Measurements from ENCODE around the gene NT5C2.
A peak's percentile ranks its signal among the peaks of the same experiment; 100 is the strongest.

NT5C2 gene

DNA sequence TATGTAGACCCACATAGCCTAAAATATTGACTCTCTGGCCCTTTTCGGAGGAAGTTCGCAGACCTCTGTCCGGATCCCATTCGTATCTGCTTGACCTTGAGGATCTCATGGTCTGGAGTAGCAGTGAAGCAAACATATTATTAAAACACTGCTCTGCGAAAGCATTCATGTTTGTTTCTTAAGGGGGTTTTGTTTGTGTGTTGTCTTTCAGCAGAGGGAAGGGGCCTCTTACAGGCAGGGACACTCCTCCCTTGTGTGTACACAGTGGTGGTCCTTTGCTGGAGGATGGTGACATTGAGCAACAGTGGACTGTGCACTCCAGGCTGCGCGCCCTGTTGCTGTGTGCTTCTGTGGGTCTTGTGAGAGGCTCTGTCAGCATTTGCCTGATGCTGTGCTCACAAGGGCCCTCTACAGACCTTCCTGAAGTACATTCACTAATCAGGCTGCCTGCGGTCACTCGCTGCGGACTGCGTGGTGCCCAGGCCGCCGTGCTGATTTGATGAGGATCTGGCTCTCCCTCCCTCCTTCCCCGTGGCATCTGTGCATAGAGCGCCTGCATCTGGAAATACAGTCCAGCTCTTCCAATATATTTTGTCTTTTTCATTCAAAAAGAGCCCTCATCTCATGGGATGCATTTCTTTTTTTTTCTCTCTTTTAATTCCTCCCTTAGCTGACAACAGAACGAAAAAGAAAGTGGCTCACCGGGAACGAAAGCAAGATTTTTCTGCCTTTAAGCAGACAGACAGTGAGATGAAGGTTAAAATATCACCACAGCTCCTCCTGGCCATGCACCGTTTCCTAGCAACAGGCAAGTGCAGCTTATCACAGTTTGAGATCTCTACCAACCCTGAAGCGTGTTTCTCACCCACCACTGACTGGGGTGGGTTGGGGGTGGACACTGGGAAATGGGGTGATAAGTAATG lies 139.2 kb downstream of the NT5C2 start:
- DNase-seq, result peak; percentile 79

DNA sequence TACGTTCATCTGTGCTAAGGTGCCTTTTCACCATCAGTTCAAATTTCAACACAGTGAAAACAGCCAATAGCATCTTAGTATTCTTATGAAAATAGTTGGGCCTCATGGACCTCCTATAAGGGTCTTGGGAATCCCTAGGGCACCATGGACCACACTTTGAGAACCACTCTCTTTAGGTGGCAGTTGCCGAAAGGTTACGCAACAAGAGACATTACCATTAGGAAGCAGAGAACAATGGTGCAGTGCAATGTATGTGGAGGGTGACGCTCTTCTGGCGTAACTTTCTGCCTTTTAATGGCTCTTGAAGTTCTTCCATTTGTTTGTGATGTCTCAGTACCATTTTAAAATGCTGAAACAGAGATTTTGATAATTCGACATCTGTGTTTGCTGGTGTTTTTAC lies 143.8 kb downstream of the NT5C2 start:
- no peak for DNase-seq

DNA sequence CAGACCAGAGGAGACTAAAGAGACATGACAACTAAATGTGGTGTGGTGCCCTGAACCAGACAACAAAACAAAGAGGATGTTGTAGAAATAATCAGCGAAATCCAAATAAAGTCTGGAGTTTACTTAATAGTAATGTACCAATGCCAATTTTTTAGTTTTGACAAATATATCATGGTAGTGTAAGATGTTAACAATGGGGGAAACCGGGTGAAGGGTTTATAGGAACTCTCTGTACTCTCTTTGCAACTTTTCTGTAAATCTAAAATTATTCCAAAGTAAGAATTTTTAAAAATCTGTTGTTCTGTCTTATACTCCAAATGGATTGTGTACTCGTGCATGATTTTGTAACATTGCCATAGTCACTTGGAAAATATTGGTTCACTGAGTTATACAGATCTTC lies 145.7 kb downstream of the NT5C2 start:
- no peak for DNase-seq

DNA sequence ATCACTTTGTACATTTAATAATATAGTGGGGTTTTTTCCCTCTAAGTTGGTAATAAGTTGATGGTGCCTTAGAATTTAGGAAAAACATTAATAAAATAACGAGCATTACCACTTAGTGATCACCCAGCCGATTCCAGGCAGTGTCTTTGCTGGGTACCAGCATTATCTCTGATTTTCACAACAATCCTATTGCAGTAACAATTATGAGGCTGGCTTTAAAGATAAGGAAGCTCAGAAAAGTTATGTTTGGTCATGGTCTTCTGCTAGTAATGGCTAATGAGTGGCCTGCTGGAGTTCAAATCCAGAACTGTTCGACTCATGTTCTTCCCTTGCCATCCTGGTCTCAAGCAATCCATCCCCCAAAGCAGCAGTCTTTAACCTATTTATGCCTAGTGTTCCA lies 147.1 kb downstream of the NT5C2 start:
- DNase-seq, result no peak

DNA sequence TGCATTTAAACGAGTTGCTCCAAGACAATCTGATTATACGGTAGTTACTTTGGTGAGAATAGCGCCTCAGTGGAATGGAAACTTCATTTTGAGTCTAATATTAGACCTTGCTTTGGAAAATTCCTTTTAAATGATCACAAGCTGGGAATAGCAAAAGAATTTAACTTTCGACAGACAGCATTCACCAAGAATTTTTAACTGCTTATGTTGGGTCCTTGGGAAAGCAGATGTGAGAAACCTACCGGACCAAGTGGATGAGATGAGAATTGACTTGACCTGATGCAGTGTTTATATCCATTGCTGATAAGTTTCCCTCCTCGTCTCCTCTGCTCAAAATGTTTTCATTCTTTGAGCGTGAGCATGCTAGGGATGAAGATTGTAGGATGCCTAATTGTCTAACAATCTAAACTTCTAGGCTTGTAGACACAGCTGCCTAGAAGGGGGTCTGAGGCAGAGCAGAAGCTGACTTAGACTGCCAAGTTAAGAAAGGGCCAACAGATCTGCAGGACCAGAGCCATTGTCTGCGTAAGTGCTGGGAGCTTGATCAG lies 148.1 kb downstream of the NT5C2 start:
- DNase-seq, result no peak

DNA sequence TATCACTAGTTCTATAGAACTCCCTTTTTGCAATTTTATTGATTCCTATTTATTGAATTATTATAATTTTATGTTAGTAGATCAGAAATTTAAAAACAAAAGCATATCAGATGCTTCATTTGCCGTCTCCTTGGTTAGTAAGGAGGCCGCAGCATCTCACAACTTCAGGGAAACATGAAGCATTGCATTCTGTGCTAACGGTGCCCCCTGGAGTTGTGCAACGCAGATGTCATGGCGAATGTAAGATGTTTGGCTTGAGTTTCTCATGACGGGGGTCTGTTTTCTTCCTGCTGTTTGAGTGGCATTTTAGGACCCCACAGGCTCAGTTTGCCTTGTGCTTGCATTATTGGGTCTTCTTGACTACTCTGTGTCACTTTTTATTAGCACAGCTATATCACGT lies 150.2 kb downstream of the NT5C2 start:
- DNase-seq, result no peak

DNA sequence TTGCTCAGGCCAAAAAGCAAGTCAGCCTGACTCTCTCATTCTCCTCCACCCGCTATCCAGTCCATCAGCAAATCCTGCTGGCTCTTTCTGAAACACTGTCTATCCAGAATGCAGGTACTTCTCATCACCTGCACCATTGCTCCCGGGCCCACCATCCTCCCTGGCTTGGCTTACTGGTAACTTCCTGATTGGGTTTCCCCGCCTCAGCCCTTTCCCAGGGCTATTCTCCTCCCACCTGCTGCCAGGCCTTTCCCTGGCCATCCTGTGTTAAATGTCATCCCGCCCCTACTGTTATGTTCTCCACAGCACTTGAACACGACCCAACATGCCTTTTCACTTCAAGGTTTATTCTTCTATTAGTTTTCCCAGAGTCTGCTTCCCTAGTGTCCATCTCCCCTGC lies 150.9 kb downstream of the NT5C2 start:
- no peak for DNase-seq

DNA sequence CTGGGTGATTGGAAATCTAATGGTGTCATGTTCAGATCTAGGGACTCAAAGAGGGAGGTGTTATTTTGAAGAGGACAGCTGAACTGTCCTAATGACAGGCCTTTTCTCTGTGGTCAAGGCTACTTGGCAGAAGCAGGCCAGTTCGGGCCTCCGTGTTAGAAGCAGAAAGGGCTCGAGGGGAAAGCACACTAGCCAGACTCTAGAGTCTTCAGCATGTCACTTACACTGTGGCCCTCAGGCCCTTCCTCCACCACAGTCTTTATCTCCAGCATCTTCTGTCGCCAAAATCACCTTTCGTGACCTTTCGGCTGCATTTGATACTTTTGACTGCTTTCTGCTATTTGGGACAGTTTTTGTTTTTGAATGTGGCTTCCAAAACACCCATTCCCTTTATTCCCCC lies 151.7 kb downstream of the NT5C2 start:
- no peak for DNase-seq

DNA sequence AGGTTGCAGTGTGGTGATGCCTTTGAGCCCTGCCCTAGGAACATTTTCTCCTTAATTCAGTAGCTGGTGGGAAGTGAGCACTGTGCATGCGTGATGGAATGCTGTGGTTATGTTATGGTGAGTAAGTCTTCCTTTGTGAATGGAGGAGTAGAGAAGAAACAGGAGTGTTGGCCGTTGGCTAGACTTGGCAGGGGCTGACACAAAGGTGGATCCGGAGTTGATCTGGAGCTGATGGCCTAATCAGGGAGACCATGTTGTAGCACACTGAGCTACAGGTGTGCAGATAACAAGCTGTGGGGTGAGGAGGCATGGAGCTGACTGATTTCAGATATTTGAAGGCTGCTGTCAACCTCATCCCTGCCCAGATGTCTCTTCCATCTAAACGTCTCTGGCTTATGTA lies 152.7 kb downstream of the NT5C2 start:
- DNase-seq, result no peak

DNA sequence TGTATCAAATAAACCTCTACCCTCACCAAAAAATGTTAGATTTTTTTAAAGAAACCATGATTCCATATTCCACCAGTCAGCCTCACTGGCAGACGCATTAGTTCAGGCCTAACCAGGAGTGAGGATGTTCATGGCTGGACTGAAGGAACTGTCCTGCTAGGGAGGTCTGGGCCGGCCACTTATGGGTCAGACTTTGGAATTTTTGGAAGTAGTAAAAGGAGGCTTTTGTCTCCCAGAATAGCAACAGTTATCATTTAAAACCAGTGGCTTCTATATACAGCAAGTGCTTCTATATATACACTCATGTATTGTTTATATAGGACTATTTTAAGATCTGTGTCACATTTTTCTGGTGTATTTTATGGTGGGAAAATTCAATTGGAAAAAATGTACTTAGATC lies 154.5 kb downstream of the NT5C2 start:
- DNase-seq, result no peak
